DOHH2 (cell line): ENCODE data around the gene KLK1.

Experiments
- H3F3A ChIP-seq: fragments of 200-600 bp; sonication (generic), shearing (Covaris generic); 2 replicates; pipeline ENCODE4 v1.6.0; 2016; ENCODE audit warnings: antibody characterized with exemption, mild to moderate bottlenecking; ENCODE audit not compliant: control insufficient read depth, insufficient read depth
- H3K27ac ChIP-seq: fragments of 200-600 bp; sonication (generic); 2 replicates; pipeline ENCODE4 v1.5.1; 2014; ENCODE audit warnings: low read depth, mild to moderate bottlenecking, low read length, moderate library complexity
- H3K27me3 ChIP-seq: fragments of 200-600 bp; sonication (generic); 2 replicates; pipeline ENCODE4 v1.6.1; 2014; ENCODE audit warnings: mild to moderate bottlenecking, low read length, mixed read lengths; ENCODE audit not compliant: control insufficient read depth
- H3K36me3 ChIP-seq: fragments of 200-600 bp; sonication (generic); 2 replicates; pipeline ENCODE4 v1.6.1; 2014; ENCODE audit warnings: mild to moderate bottlenecking, low read length, moderate library complexity, mixed read lengths; ENCODE audit not compliant: control insufficient read depth
- H3K4me1 ChIP-seq: fragments of 200-600 bp; sonication (generic); 2 replicates; pipeline ENCODE4 v1.6.1; 2014; ENCODE audit warnings: mild to moderate bottlenecking, low read length, mixed read lengths; ENCODE audit not compliant: control insufficient read depth
- H3K4me2 ChIP-seq: fragments of 200-600 bp; sonication (generic); 2 replicates; pipeline ENCODE4 v1.6.0; 2014; ENCODE audit warnings: mild to moderate bottlenecking, low read length, moderate library complexity
- H3K4me3 ChIP-seq: fragments of 200-600 bp; sonication (generic); 2 replicates; pipeline ENCODE4 v1.5.1; 2014; ENCODE audit warnings: mild to moderate bottlenecking, low read length, mixed read lengths
- H3K79me2 ChIP-seq: fragments of 200-600 bp; sonication (generic); 2 replicates; pipeline ENCODE4 v1.6.1; 2014; ENCODE audit warnings: mild to moderate bottlenecking, low read length, mixed read lengths; ENCODE audit not compliant: control insufficient read depth
- H3K9me2 ChIP-seq: fragments of 200-600 bp; sonication (generic); replicated peaks from 2 replicates; pipeline ENCODE4 v1.6.1; 2014; ENCODE audit warnings: mild to moderate bottlenecking, low read length, mixed read lengths; ENCODE audit not compliant: control insufficient read depth
- H3K9me3 ChIP-seq: fragments of 200-600 bp; sonication (generic); 2 replicates; pipeline ENCODE4 v1.6.1; 2014; ENCODE audit warnings: antibody characterized with exemption, low read length, mixed read lengths; ENCODE audit not compliant: control insufficient read depth, insufficient read depth
- H4K20me1 ChIP-seq: fragments of 200-600 bp; sonication (generic); 2 replicates; pipeline ENCODE4 v1.6.0; 2014; ENCODE audit warnings: low read depth, mild to moderate bottlenecking, antibody characterized with exemption, low read length, moderate library complexity; ENCODE audit not compliant: control insufficient read depth, insufficient read depth
- EZH2phosphoT487 ChIP-seq: fragments of 200-600 bp; sonication (generic); IDR thresholded peaks from 2 replicates; pipeline ENCODE4 v1.6.1; 2017; ENCODE audit warnings: borderline replicate concordance, mild to moderate bottlenecking, antibody characterized with exemption, low read length, moderate library complexity, mixed read lengths
- TF ChIP-seq, protein P1 (sequence below): fragments of 200-600 bp; sonication (generic); IDR thresholded peaks from one replicate; pipeline ENCODE4 v1.5.1; 2014; ENCODE audit warnings: antibody characterized with exemption, mild to moderate bottlenecking, low read depth, low read length; ENCODE audit not compliant: poor library complexity, severe bottlenecking

Gene KLK1

GRCh38 chr19:50869479-50869878, 45.9 kb upstream of the KLK1 start:
- H3F3A ChIP-seq = no peaks in the 10 kb centered on the region
- no peaks in the 10 kb centered on the region for H3K9me2 ChIP-seq
- no peaks in the 10 kb centered on the region for H3K36me3 ChIP-seq
- H3K9me3 ChIP-seq = no peaks in the 10 kb centered on the region
- no peak overlapping the region for H3K4me2 ChIP-seq
- TF ChIP-seq EZH2phosphoT487 = no peak
- TF ChIP-seq, protein P1, sequence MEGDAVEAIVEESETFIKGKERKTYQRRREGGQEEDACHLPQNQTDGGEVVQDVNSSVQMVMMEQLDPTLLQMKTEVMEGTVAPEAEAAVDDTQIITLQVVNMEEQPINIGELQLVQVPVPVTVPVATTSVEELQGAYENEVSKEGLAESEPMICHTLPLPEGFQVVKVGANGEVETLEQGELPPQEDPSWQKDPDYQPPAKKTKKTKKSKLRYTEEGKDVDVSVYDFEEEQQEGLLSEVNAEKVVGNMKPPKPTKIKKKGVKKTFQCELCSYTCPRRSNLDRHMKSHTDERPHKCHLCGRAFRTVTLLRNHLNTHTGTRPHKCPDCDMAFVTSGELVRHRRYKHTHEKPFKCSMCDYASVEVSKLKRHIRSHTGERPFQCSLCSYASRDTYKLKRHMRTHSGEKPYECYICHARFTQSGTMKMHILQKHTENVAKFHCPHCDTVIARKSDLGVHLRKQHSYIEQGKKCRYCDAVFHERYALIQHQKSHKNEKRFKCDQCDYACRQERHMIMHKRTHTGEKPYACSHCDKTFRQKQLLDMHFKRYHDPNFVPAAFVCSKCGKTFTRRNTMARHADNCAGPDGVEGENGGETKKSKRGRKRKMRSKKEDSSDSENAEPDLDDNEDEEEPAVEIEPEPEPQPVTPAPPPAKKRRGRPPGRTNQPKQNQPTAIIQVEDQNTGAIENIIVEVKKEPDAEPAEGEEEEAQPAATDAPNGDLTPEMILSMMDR = no peak
- H3K27me3 ChIP-seq = peaks cover 68% of the 10 kb centered on the region
- no peaks in the 10 kb centered on the region for H3K79me2 ChIP-seq
- H3K27ac ChIP-seq = no peak overlapping the region
- no peaks in the 10 kb centered on the region for H3K4me1 ChIP-seq
- no peaks in the 10 kb centered on the region for H4K20me1 ChIP-seq
- no peak overlapping the region for H3K4me3 ChIP-seq

DNA sequence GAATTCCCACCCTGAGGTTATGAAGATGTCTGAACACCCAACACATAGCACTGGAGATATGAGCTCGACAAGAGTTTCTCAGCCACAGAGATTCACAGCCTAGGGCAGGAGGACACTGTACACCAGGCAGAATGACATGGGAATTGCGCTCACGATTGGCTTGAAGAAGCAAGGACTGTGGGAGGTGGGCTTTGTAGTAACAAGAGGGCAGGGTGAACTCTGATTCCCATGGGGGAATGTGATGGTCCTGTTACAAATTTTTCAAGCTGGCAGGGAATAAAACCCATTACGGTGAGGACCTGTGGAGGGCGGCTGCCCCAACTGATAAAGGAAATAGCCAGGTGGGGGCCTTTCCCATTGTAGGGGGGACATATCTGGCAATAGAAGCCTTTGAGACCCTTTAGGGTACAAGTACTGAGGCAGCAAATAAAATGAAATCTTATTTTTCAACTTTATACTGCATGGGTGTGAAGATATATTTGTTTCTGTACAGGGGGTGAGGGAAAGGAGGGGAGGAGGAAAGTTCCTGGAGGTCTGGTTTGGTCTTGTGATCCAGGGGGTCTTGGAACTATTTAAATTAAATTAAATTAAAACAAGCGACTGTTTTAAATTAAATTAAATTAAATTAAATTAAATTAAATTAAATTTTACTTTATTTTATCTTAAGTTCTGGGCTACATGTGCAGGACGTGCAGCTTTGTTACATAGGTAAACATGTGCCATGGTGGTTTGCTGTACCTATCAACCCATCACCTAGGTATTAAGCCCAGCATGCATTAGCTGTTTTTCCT, 38.1 kb upstream of the KLK1 start:
- Histone ChIP-seq H3K36me3 (no peaks in the 10 kb centered on the region), H3K27ac (no peak overlapping the region)

DNA sequence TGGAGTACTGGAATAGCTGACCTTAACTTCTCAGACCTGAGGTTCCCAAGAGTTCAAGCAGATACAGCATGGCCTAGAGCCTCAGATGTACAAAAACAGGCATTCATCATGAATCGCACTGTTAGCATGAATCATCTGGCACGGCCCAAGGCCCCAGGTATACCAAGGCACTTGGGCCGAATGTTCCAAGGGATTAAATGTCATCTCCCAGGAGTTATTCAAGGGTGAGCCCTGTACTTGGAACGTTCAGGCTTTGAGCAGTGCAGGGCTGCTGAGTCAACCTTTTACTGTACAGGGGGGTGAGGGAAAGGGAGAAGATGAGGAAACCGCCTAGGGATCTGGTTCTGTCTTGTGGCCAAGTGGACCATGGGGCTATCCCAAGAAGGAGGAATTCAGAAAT, 37.4 kb upstream of the KLK1 start:
- Histone ChIP-seq H3K79me2 (no peaks in the 10 kb centered on the region), H3K36me3 (no peaks in the 10 kb centered on the region), H3K9me3 (no peaks in the 10 kb centered on the region), H3K4me3 (no peak overlapping the region), H3K27ac (no peak overlapping the region), H4K20me1 (no peaks in the 10 kb centered on the region), H3K27me3 (peaks cover 13% of the 10 kb centered on the region), H3K4me1 (no peaks in the 10 kb centered on the region), H3F3A (no peaks in the 10 kb centered on the region), H3K9me2 (no peaks in the 10 kb centered on the region), H3K4me2 (no peak overlapping the region)
- no peak for TF ChIP-seq EZH2phosphoT487
- TF ChIP-seq, protein P1 = no peak

More for the DNA sequence above, 38.1 kb upstream of the KLK1 start:
- no peaks in the 10 kb centered on the region for H4K20me1 ChIP-seq
- H3K79me2 ChIP-seq = no peaks in the 10 kb centered on the region
- H3K4me1 ChIP-seq = no peaks in the 10 kb centered on the region
- TF ChIP-seq EZH2phosphoT487 = no peak
- TF ChIP-seq, protein P1 = no peak
- H3K4me3 ChIP-seq = no peak overlapping the region
- peaks cover 20% of the 10 kb centered on the region for H3K27me3 ChIP-seq
- no peaks in the 10 kb centered on the region for H3F3A ChIP-seq
- no peaks in the 10 kb centered on the region for H3K9me3 ChIP-seq
- H3K9me2 ChIP-seq = no peaks in the 10 kb centered on the region
- H3K4me2 ChIP-seq = no peak overlapping the region
